HG03095 (cell line): Measurements from ENCODE around the gene PTGER2.

Experiments used
- ATAC-seq: cut with Tn5 transposase; IDR thresholded peaks from one replicate; pipeline ENCODE4 v1.9.1; 2021; ENCODE audit warnings: moderate library complexity; ENCODE audit not compliant: unreplicated experiment

PTGER2 gene

DNA sequence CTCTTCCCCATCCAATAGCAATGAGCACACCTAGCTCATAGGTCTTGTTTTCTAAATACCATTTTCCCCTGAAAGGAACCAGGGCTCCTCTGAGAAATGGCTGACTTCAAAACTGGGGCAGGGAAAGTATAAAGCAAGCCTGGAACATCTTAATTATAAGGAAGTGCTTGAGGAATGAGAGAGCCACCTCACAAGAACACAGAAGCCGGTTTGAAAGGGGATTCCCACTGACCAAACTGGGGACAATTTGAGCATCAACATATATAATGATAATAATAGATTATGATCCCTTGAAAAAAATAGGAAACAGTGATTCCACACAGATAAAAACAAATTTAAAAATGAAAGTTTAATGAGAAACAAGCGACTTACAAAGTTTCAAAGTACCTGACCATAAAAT lies 22.1 kb downstream of the PTGER2 start:
- ATAC-seq = no peak

- ATAC-seq = no peak
Measured at GRCh38 chr14:52338051-52338681, 24.1 kb downstream of the PTGER2 start.

DNA sequence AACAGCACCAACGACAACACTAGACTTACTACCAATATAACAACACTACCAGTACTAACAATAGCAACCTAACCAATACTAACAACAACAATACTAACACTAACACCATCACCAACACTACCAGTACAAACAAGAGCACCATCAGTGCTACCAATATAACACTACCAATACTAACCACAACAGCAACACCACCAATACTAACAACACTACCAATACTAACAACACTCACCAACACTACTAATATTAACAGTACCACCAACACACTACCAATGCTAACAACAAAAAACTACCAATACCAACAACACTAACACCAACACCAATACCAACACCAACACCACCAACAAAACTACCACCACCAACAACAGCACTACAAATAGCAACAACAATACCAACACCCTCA lies 25.1 kb downstream of the PTGER2 start:
- no peak for ATAC-seq

DNA sequence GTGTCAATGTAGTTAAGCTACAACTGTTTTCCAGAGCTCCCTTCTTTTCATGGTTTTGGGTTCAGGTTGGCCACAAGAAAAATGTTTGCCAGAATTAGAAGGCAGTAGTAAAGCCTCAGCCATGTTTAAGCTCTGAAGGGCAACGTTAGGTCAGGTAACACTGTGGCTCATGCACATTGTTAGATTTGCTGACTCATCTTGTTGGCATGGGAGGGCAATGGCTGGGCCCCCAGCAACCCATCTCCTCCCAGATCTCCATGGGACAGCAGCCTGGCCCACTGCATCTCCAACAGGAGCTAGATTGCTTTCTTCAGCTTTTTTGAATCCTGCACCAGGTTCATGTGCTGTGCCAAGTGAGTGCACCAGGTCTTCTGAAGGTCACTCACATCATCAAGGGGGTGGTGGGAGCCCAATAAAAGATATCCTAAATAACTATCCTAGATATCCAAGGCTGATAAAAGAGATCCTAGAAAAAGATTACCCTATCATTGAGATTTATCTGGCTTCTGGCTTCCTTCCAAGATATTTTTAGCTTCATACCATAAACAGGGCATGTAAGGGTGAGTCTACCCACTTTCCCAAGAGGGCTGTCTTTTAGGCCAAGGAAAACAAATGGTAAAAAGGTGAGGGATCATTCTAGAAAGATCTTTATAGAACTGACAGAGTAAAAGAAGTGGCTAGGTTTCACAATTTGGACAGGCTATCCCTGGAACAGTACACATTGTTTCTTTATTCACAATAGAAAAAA lies 28.9 kb downstream of the PTGER2 start:
- no peak for ATAC-seq

DNA sequence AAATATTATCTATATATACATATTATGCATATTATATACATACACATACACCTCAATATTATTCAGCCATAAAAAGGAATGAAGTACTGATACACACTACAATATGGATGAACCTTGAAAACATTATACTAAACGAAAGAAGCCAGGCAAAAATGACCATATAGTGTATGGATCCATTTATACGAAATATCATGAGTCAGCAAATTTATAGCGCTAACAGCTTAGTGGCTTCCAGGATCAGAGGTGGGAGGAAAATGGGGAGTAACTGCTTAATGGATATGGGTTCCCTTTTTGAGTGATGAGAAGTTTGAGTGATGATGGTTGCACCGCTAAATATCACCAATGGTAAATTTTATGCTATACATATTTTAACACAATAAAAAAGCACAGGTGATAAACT lies 32.7 kb downstream of the PTGER2 start:
- no peak for ATAC-seq

DNA sequence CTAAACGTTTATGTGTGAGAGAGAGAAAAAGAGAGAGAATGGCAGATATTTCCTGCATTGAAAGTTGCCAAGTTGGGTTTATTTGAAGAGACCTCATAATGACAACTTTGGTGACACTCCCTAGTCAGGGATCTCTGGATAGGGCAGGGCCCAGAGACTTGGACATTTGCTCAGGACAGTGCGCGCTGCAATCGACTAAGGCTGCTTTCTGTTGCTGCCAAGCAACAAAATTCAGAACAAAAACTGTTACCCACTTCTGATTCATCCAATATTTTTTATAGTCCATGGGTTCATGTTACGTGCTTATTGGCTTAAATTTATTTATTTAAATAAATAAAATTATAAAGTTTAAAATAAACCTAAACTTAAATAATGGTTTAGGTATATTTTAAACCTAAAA lies 34.2 kb downstream of the PTGER2 start:
- no peak for ATAC-seq

GRCh38 chr14:52348776-52349175 lies 34.7 kb downstream of the PTGER2 start:
- no peak for ATAC-seq

GRCh38 chr14:52349731-52350130 lies 35.6 kb downstream of the PTGER2 start:
- ATAC-seq = no peak

- no peak for ATAC-seq
Measured at GRCh38 chr14:52350445-52350844, 36.3 kb downstream of the PTGER2 start.

- ATAC-seq = peak; percentile 26
Measured at GRCh38 chr14:52351233-52352060, 37.3 kb downstream of the PTGER2 start.

GRCh38 chr14:52352061-52352491 lies 38.0 kb downstream of the PTGER2 start:
- peak; percentile 69 for ATAC-seq

DNA sequence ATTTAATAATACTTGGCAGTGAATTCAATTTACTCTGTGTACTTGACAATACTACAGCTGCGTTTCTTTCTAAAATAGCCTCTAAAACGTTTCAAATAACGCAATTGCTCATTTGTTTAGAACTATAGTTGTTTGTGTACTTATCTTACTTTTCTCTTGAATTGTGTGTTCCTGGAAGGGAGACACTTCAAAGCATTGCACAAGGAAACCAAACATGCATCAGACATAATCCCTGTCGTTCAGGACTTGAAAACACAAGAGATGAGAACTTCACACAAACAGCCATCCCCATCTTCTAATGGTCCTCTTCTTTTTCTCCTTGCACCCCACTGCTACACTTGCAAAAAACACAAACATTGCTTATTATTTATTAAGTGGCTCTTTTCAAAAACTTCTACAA lies 38.5 kb downstream of the PTGER2 start:
- no peak for ATAC-seq

- ATAC-seq = no peak
Measured at GRCh38 chr14:52354242-52354641, 40.1 kb downstream of the PTGER2 start.

DNA sequence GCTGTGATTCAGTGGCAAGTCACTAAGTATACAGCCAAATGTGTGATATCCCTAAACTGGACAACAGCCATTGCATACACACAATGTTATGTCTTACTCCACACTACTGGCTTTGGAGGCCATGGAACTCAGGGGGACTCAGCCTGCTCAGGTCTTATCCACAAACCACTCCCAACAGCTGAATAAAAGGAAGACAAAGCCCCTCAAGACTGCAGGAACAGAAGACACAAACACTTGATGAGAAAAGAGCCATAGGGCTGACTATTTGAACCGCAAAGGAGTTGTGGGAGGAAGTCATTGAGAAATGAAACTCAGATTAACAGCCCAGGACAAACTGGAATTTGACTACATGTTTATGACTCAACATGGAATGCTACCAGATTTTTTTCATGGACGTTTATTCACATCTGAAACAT lies 40.9 kb downstream of the PTGER2 start:
- ATAC-seq = no peak

DNA sequence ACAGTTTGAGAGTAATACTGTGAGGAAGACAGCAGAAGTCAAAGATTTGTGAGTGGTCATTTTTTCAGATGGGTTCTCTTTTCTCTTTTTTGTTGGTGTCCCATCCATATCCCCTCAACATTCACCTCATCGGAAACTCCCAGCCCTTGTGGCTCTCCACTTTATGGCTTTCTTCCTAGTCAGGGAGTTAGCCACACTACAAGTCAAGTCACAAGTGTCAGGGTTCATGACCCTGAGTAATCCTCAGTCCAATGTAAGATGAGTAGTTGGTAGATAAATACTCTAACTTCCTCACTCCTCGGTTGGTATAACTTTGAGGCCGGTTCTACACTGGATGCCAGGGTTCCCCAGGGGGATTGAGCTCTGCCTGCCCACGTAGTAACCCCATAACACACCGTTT lies 41.4 kb downstream of the PTGER2 start:
- no peak for ATAC-seq

GRCh38 chr14:52356025-52356424 lies 41.9 kb downstream of the PTGER2 start:
- ATAC-seq = no peak

- no peak for ATAC-seq
Measured at GRCh38 chr14:52360831-52361230, 46.7 kb downstream of the PTGER2 start.

- no peak for ATAC-seq
Measured at GRCh38 chr14:52363041-52363704, 49.1 kb downstream of the PTGER2 start.

GRCh38 chr14:52363961-52364360 lies 49.8 kb downstream of the PTGER2 start:
- ATAC-seq = no peak

DNA sequence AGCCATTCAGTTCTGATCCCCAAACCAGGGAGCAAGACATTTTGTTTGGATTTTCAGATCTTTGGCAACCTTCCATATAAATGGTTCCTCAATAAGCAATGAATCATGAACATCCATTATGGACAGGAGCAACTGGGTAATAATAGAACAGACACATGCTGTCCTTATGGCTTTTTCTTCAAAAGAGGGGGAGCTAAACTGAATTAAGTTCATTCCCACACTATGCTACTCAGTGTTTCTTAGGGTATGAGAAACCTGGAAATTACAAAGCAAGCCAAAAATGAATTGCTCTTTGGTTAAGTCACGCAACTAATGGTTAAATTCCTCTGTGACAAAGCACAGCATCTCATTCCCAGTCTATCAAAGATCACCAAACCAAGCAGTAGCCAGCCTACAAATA lies 51.0 kb downstream of the PTGER2 start:
- ATAC-seq = no peak

DNA sequence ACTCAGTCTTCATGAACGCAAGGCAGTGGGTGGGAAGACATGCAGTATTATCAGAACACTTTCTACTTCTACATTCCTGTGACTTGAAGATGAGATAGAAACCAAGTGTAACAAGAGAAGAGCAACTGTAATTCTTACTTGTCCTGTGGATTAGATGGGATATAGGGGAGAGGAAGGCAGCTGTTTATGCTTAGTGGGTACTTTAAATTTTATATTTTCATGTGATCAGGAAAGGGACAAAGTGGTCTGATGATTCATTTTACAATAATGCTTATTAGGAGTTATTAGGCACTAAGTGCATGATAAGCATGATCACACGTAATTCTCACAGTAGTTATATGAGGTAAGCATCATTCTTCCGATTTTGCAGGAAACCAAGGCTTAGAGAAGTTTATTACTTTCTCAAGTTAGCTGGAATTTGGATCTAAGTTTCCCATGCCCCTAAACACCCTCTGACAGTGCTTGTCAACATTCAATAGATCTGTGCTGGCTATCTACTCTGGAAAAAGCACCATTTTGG lies 52.7 kb downstream of the PTGER2 start:
- no peak for ATAC-seq
